Activated T-helper 1 cell treated with anti-CD3 and anti-CD28 coated beads, Interleukin-12 subunit alpha, Interleukin-12 subunit beta, Interleukin-2, Interleukin-4 antibody, amounts not matched to agents 30 ng/mL and 10 ng/mL and 1 ng/mL, durations not matched to agents 14 hours and 24 hours and 36 hours (primary cell): ENCODE data around the gene KLB. TPM values are rescaled to one million over a fixed set of nuclear protein-coding genes. Genes with fewer than 3 reads are reported as not detected.
"Not testable (repeated sequence)": the region's sequence is repeated elsewhere in the genome, so short reads cannot be mapped to it uniquely, and the experiment has no call there.

ENCODE experiments used
- DNase-seq: peaks from one replicate; pipeline ENCODE4 v3.0.0; 2021; ENCODE audit warnings: low spot score
- H3K27ac Mint-ChIP-seq: one replicate; pipeline ENCODE4 v1.8.0; 2021; ENCODE audit warnings: mild to moderate bottlenecking, mixed read lengths
- H3K27me3 Mint-ChIP-seq: one replicate; pipeline ENCODE4 v1.8.0; 2022; ENCODE audit warnings: mild to moderate bottlenecking, moderate library complexity, mixed read lengths; ENCODE audit not compliant: insufficient read depth
- H3K36me3 Mint-ChIP-seq: one replicate; pipeline ENCODE4 v1.8.0; 2021; ENCODE audit warnings: low read depth, mixed read lengths
- H3K4me1 Mint-ChIP-seq: one replicate; pipeline ENCODE4 v1.8.0; 2021; ENCODE audit warnings: low read depth, mixed read lengths
- H3K4me3 Mint-ChIP-seq: one replicate; pipeline ENCODE4 v1.8.0; 2021; ENCODE audit warnings: mild to moderate bottlenecking, moderate library complexity, mixed read lengths
- H3K9me3 Mint-ChIP-seq: one replicate; pipeline ENCODE4 v1.8.0; 2021; ENCODE audit warnings: mixed read lengths
- intact Hi-C: fragments of 100-400 bp; cut with micrococcal nuclease; formaldehyde crosslinking; loops from one replicate; pipeline ENCODE4 v1.15.1; 2024
- total RNA-seq: library from RNA; stranded (reverse); gene quantifications from 2 replicates; pipeline ENCODE4 v1.2.3, GENCODE V29; 2022

Gene KLB
- total RNA-seq, 1 donor from 2014 or later, result not detected

GRCh38 chr4:39456946-39457763, 50.4 kb downstream of the KLB start:
- H3K27me3 Mint-ChIP-seq, result no peaks in the 10 kb centered on the region
- H3K4me1 Mint-ChIP-seq, result peaks cover 65% of the 10 kb centered on the region
- no peak for DNase-seq
- H3K4me3 Mint-ChIP-seq, result peak overlapping the region; percentile 99
- intact Hi-C loops, result loop anchor here (5.0 kb wide), 4 partner anchors 170 to 1565 kb away; partner anchors contain the start of genes TBC1D1 and TMEM156
- peaks cover 62% of the 10 kb centered on the region for H3K36me3 Mint-ChIP-seq
- no peaks in the 10 kb centered on the region for H3K9me3 Mint-ChIP-seq
- peak overlapping the region; percentile 99 for H3K27ac Mint-ChIP-seq

- not testable (repeated sequence) for H3K9me3 Mint-ChIP-seq, DNase-seq, H3K27me3 Mint-ChIP-seq
- Mint-ChIP-seq H3K36me3 (peaks cover 52% of the 10 kb centered on the region), H3K4me3 (peak overlapping the region; percentile 99), H3K27ac (peak overlapping the region; percentile 99), H3K4me1 (peaks cover 55% of the 10 kb centered on the region)
- intact Hi-C loops, result loop anchor here (1.0 to 5.0 kb wide), 11 partner anchors 8 to 1566 kb away; partner anchors contain the start of genes N4BP2, PDS5A, RFC1 and SMIM14
Observed at GRCh38 chr4:39458161-39458504, 51.4 kb downstream of the KLB start.

GRCh38 chr4:39458505-39459300, 52.0 kb downstream of the KLB start, which contains the start of the genes LIAS and RPL9:
Gene LIAS (plus strand): TSS chr4:39459056. CDS start chr4:39459118, 62 bp downstream.
Gene RPL9 (minus strand): TSS chr4:39458922. CDS start chr4:39458439, 483 bp downstream.
- intact Hi-C loops, result loop anchor here (1.0 to 5.0 kb wide), 14 partner anchors 8 to 1566 kb away; partner anchors contain the start of genes N4BP2, PDS5A, RFC1 and SMIM14
- Mint-ChIP-seq H3K9me3 (no peaks in the 10 kb centered on the region), H3K27ac (peak within 1 kb of the TSS; percentile 99), H3K4me3 (peak within 1 kb of the TSS; percentile 99), H3K27me3 (no peaks in the 10 kb centered on the region), H3K36me3 (peaks cover 49% of the 10 kb centered on the region), H3K4me1 (peaks cover 49% of the 10 kb centered on the region)
- peak; percentile 93 for DNase-seq

- no peak for DNase-seq
- Mint-ChIP-seq H3K4me3 (no peak overlapping the region), H3K27me3 (no peaks in the 10 kb centered on the region), H3K9me3 (no peaks in the 10 kb centered on the region), H3K27ac (no peak overlapping the region), H3K4me1 (peaks cover 21% of the 10 kb centered on the region), H3K36me3 (peaks cover 12% of the 10 kb centered on the region)
- intact Hi-C loops, result loop anchor here (10.0 kb wide), 1 partner anchor 1270 kb away; no protein-coding TSS in a partner anchor
Observed at GRCh38 chr4:39464886-39465501, 58.3 kb downstream of the KLB start.

- H3K4me1 Mint-ChIP-seq, result peaks cover 8% of the 10 kb centered on the region
- H3K9me3 Mint-ChIP-seq, result no peaks in the 10 kb centered on the region
- no peak overlapping the region for H3K27ac Mint-ChIP-seq
- H3K4me3 Mint-ChIP-seq, result no peak overlapping the region
- intact Hi-C loops, result loop anchor here (10.0 kb wide), 1 partner anchor 1268 kb away; no protein-coding TSS in a partner anchor
- peaks cover 12% of the 10 kb centered on the region for H3K36me3 Mint-ChIP-seq
- no peak for DNase-seq
- H3K27me3 Mint-ChIP-seq, result no peaks in the 10 kb centered on the region
Observed at GRCh38 chr4:39466747-39467146, 60.0 kb downstream of the KLB start.

- Mint-ChIP-seq H3K27ac (no peak overlapping the region), H3K36me3 (peaks cover 12% of the 10 kb centered on the region), H3K27me3 (no peaks in the 10 kb centered on the region), H3K4me1 (peaks cover 8% of the 10 kb centered on the region), H3K9me3 (no peaks in the 10 kb centered on the region), H3K4me3 (no peak overlapping the region)
- no peak for DNase-seq
- intact Hi-C loops, result loop anchor here (10.0 kb wide), 1 partner anchor 1267 kb away; no protein-coding TSS in a partner anchor
Observed at GRCh38 chr4:39467464-39467863, 60.7 kb downstream of the KLB start.

- no peak overlapping the region for H3K4me3 Mint-ChIP-seq
- H3K36me3 Mint-ChIP-seq, result peaks cover 13% of the 10 kb centered on the region
- H3K9me3 Mint-ChIP-seq, result no peaks in the 10 kb centered on the region
- H3K27me3 Mint-ChIP-seq, result no peaks in the 10 kb centered on the region
- intact Hi-C loops, result loop anchor here (1.0 to 10.0 kb wide), 5 partner anchors 57 to 1265 kb away; partner anchors contain the start of genes PDS5A, SMIM14 and UGDH
- no peak for DNase-seq
- peaks cover 8% of the 10 kb centered on the region for H3K4me1 Mint-ChIP-seq
- H3K27ac Mint-ChIP-seq, result no peak overlapping the region
Observed at GRCh38 chr4:39469429-39470077, 62.8 kb downstream of the KLB start.

- Mint-ChIP-seq H3K4me3 (no peak overlapping the region), H3K9me3 (no peaks in the 10 kb centered on the region), H3K36me3 (peaks cover 8% of the 10 kb centered on the region), H3K27me3 (no peaks in the 10 kb centered on the region), H3K27ac (no peak overlapping the region), H3K4me1 (peaks cover 8% of the 10 kb centered on the region)
- intact Hi-C loops, result no loop called here
- DNase-seq, result no peak
Observed at GRCh38 chr4:39470402-39470801, 63.7 kb downstream of the KLB start.

GRCh38 chr4:39472396-39472795, 65.7 kb downstream of the KLB start:
- intact Hi-C loops, result no loop called here
- H3K36me3 Mint-ChIP-seq, result peaks cover 5% of the 10 kb centered on the region

GRCh38 chr4:39476187-39476895, 69.6 kb downstream of the KLB start:
- Mint-ChIP-seq H3K4me1 (no peaks in the 10 kb centered on the region), H3K9me3 (no peaks in the 10 kb centered on the region), H3K27me3 (no peaks in the 10 kb centered on the region), H3K36me3 (peaks cover 5% of the 10 kb centered on the region), H3K4me3 (no peak overlapping the region), H3K27ac (no peak overlapping the region)
- intact Hi-C loops, result no loop called here
- no peak for DNase-seq

More at GRCh38 chr4:39472396-39472795, 65.7 kb downstream of the KLB start:
- H3K4me3 Mint-ChIP-seq, result no peak overlapping the region
- H3K9me3 Mint-ChIP-seq, result no peaks in the 10 kb centered on the region
- H3K27ac Mint-ChIP-seq, result no peak overlapping the region
- H3K4me1 Mint-ChIP-seq, result peaks cover 8% of the 10 kb centered on the region
- no peaks in the 10 kb centered on the region for H3K27me3 Mint-ChIP-seq
- DNase-seq, result no peak

- intact Hi-C loops, result no loop called here
- peak overlapping the region; percentile 48 for H3K27ac Mint-ChIP-seq
- H3K36me3 Mint-ChIP-seq, result no peaks in the 10 kb centered on the region
- no peaks in the 10 kb centered on the region for H3K27me3 Mint-ChIP-seq
- no peak overlapping the region for H3K4me3 Mint-ChIP-seq
- no peaks in the 10 kb centered on the region for H3K4me1 Mint-ChIP-seq
- H3K9me3 Mint-ChIP-seq, result peaks cover 6% of the 10 kb centered on the region
- DNase-seq, result no peak
Observed at GRCh38 chr4:39480251-39480650, 73.5 kb downstream of the KLB start.
